Astrocyte (in vitro differentiated cells and primary cell): ENCODE results near the gene RAET1G.
"Not testable (repeated sequence)": the region's sequence is repeated elsewhere in the genome, so short reads cannot be mapped to it uniquely, and the experiment has no call there.

ENCODE experiments used
- EZH2 ChIP-seq: IDR thresholded peaks from 2 replicates; pipeline ENCODE4 v1.6.1; 2012; ENCODE audit warnings: mild to moderate bottlenecking, low read length, inconsistent platforms; ENCODE audit not compliant: insufficient read depth
- TF ChIP-seq, protein P1 (sequence below): IDR thresholded peaks from 2 replicates; pipeline ENCODE4 v1.5.1; 2011; ENCODE audit warnings: low read depth, mild to moderate bottlenecking, inconsistent platforms, low read length, moderate library complexity; ENCODE audit not compliant: insufficient read depth

DNA sequence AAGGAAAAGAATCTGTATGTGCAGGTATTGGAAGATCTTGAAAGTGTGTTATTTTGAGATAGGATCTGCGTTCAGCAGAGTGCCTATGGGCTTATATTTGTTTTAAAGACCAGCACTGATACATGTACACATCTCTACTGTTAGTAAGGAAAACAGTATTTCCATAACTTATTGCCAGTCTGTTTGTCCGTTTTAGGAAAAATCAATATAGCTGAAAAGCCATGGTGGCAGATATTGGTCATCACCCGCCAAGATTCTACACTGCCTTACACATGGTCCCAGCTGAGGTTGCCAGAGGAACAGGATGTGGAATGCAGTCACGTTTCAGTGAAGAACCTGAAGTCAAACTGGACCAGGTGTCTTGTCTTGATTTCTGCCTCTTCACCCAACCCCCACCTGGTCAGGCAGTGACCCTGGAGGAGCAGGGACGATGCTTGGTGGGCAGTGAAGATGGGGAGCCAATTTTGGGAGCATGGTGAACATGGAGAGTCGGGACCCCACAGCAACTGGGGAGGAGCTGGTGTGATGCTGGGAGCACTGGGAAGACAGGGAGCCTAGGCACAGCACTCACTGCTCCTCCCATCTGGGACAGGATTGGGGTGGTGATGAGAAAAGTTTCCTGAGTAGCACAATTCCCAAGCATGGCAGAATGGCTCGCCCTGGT lies 32.9 kb upstream of the RAET1G start:
- TF ChIP-seq, protein P1, sequence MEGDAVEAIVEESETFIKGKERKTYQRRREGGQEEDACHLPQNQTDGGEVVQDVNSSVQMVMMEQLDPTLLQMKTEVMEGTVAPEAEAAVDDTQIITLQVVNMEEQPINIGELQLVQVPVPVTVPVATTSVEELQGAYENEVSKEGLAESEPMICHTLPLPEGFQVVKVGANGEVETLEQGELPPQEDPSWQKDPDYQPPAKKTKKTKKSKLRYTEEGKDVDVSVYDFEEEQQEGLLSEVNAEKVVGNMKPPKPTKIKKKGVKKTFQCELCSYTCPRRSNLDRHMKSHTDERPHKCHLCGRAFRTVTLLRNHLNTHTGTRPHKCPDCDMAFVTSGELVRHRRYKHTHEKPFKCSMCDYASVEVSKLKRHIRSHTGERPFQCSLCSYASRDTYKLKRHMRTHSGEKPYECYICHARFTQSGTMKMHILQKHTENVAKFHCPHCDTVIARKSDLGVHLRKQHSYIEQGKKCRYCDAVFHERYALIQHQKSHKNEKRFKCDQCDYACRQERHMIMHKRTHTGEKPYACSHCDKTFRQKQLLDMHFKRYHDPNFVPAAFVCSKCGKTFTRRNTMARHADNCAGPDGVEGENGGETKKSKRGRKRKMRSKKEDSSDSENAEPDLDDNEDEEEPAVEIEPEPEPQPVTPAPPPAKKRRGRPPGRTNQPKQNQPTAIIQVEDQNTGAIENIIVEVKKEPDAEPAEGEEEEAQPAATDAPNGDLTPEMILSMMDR = not testable (repeated sequence)
- TF ChIP-seq EZH2 = not testable (repeated sequence)
